Urinary bladder (tissue), 4 donors: ENCODE data around the gene RNF111. TPM values are rescaled to one million over a fixed set of nuclear protein-coding genes. Genes with fewer than 3 reads are reported as not detected.

ENCODE experiments used
- DNase-seq: peaks from one replicate; pipeline ENCODE4 v3.0.0-alpha.2; 2015; ENCODE audit errors: extremely low spot score
- H3K27ac ChIP-seq: one replicate; pipeline ENCODE4 v1.5.1; 2013; ENCODE audit warnings: low read depth, mild to moderate bottlenecking, moderate library complexity
- H3K36me3 ChIP-seq: one replicate; pipeline ENCODE4 v1.6.1; 2013; ENCODE audit warnings: mild to moderate bottlenecking, moderate library complexity; ENCODE audit not compliant: insufficient read depth
- H3K4me1 ChIP-seq: one replicate; pipeline ENCODE4 v1.6.1; 2013; ENCODE audit warnings: mild to moderate bottlenecking, moderate library complexity; ENCODE audit not compliant: insufficient read depth
- H3K4me3 ChIP-seq: one replicate; pipeline ENCODE4 v1.5.1; 2013; ENCODE audit warnings: low read depth, low read length
- WGBS: extraction: QIAGEN DNeasy Blood & Tissue Kit; methylation state at CpG from one replicate; pipeline ENCODE4 v1.1.7; 2013; 5-methylcytosine and 5-hydroxymethylcytosine counted together
- polyA plus RNA-seq: library from polyadenylated mRNA; stranded (reverse); fragments of 200-250 nt; gene quantifications from one replicate; pipeline ENCODE4 v1.2.3, GENCODE V29; 2013
- total RNA-seq: library from RNA; depleted of rRNA; stranded (reverse); fragments of >200 nt; gene quantifications from one replicate; pipeline ENCODE4 v1.2.3, GENCODE V29; 2014
- donor health status: healthy with polysubstance abuse.
- donor health status: healthy.

RNF111 gene
- total and polyA plus RNA-seq, 2 donors = 11.3 to 38.3 TPM

DNA sequence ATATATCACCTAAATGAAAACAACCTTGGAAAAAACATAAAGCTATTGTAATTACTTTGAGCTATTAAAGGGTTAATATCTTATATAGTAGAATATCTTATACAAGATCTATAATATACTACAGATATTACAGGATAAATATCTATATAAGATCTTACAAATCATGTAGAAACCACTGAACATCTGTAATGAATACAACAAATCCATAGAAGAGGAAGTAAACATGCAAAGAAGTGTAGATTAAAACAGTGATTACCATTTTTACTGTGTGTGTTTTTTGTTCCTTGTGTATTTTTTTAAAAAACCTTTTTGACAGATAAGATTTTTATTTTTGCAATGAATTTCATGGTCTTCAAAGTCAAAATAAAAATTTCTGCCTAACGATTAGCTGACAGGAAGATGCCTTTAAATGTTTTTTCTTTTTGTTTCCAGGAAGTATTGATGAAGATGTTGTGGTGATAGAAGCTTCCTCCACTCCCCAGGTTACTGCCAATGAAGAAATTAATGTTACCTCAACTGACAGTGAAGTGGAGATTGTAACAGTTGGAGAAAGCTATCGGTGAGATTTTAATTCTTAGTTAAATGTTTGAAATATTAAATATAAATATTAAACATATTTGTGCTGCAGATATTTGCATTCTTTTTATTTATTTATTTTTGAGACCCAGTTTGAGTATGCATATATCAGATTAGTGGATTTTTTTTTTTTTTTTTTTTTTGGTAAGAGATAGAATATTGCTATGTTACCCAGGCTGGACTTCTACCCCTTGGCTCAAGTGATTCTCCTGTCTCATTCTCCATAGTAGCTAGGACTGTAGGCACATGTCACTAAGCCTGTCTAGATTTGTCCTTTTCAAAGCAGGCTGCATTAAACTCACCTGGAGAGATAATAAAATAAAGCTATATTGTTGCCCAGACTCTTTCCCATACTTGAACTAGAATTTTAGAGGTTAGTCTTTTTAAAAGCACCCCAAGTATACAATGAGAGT is 64.7 kb downstream of the RNF111 start:
- H3K36me3 ChIP-seq = peaks cover 3% of the 10 kb centered on the region
- WGBS = 73% methylated on average over 2 of the region's 2 CpGs
- no peak overlapping the region for H3K27ac ChIP-seq

DNA sequence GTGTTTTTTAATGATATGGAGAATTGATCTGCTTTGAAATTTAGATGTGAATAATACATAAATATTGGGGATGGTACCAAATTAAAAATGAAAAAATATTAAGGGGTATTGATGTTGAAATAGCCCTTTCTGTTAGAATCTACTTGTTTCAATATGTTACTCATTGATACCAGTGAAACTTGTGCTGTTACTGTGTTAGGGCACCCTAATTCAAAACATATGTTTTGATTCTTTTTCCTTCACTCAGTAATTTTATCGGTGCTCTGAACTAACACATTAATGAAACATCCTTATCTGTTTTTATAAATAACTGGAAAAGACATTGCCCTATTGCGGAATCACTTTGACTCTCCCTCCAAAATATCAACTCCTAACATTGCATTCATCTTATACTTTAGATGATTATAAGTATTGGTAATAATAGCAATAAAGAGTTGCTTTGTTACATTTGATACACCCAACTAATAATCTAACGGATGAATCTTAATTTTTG is 65.5 kb downstream of the RNF111 start:
- Histone ChIP-seq H3K4me3 (no peak overlapping the region), H3K36me3 (peaks cover 3% of the 10 kb centered on the region), H3K4me1 (no peaks in the 10 kb centered on the region), H3K27ac (no peak overlapping the region)
- DNase-seq = no peak
- 67% methylated on average over 3 of the region's 3 CpGs for WGBS

More for the DNA sequence above, 64.7 kb downstream of the RNF111 start:
- no peaks in the 10 kb centered on the region for H3K4me1 ChIP-seq
- no peak overlapping the region for H3K4me3 ChIP-seq
- DNase-seq = no peak

DNA sequence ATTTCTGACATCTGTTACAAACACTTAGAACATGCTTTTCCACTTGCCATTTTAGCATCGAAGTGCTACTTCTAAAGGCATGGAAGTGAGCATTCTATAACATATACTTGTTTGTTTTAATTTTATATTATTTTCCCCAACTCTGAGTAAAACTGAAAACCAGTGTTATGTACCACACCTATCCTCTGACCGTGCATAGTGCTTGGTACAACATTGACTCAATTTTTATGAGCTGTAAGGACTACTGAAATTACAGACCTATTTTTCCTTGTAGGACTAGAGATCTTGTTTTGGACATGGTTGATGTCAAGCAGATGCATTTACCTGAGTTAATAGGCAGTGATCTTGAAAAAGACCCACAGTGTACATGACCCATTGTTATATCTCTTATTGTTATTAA is 66.0 kb downstream of the RNF111 start:
- H3K27ac ChIP-seq = no peak overlapping the region
- no peaks in the 10 kb centered on the region for H3K4me1 ChIP-seq
- 97% methylated on average over 2 of the region's 2 CpGs for WGBS
- no peak for DNase-seq
- no peak overlapping the region for H3K4me3 ChIP-seq
- H3K36me3 ChIP-seq = peaks cover 3% of the 10 kb centered on the region

- H3K36me3 ChIP-seq = peaks cover 7% of the 10 kb centered on the region
- no peak overlapping the region for H3K4me3 ChIP-seq
- H3K27ac ChIP-seq = no peak overlapping the region
- no peaks in the 10 kb centered on the region for H3K4me1 ChIP-seq
- DNase-seq = no peak
- WGBS = 98% methylated on average over 2 of the region's 2 CpGs
These were observed 71.7 kb downstream of the RNF111 start for GRCh38 chr15:59059076-59059597.

DNA sequence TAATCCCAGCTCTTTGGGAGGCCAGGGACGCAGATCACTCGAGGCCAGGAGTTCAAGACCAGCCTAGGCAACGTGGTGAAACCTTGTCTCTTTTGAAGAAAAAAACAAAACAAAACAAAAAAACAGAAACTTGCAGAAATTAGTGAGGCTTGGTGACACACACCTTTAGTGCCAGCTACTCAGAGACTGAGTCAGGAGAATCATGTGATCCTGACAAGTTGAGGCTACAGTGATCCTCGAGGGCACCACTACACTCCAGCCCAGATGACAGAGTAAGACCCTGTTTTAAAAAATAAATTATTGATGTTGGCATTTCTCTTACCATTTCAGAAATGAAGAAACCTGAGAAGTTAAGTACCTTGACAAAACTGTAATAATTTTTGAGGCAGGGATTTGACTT is 72.9 kb downstream of the RNF111 start:
- WGBS = 94% methylated on average over 4 of the region's 4 CpGs
- no peak for DNase-seq
- Histone ChIP-seq H3K27ac (no peak overlapping the region), H3K4me3 (no peak overlapping the region), H3K36me3 (peaks cover 7% of the 10 kb centered on the region), H3K4me1 (no peaks in the 10 kb centered on the region)

- Histone ChIP-seq H3K4me3 (no peak overlapping the region), H3K27ac (no peak overlapping the region), H3K36me3 (peaks cover 12% of the 10 kb centered on the region), H3K4me1 (no peaks in the 10 kb centered on the region)
- DNase-seq = no peak
- 81% methylated on average over 4 of the region's 4 CpGs for WGBS
These were observed 75.6 kb downstream of the RNF111 start for GRCh38 chr15:59063042-59063441.

- 77% methylated on average over 1 of the region's 1 CpG for WGBS
- DNase-seq = no peak
- Histone ChIP-seq H3K36me3 (peaks cover 5% of the 10 kb centered on the region), H3K4me3 (no peak overlapping the region), H3K4me1 (no peaks in the 10 kb centered on the region), H3K27ac (no peak overlapping the region)
These were observed 82.0 kb downstream of the RNF111 start for GRCh38 chr15:59069430-59069829.

- 91% methylated on average over 1 of the region's 1 CpG for WGBS
- Histone ChIP-seq H3K27ac (no peak overlapping the region), H3K4me3 (no peak overlapping the region), H3K4me1 (no peaks in the 10 kb centered on the region), H3K36me3 (no peaks in the 10 kb centered on the region)
- DNase-seq = no peak
These were observed 87.1 kb downstream of the RNF111 start for GRCh38 chr15:59074607-59075006.

GRCh38 chr15:59087731-59088130 is 100.3 kb downstream of the RNF111 start:
- Histone ChIP-seq H3K4me3 (no peak overlapping the region), H3K36me3 (peaks cover 7% of the 10 kb centered on the region), H3K4me1 (no peaks in the 10 kb centered on the region), H3K27ac (no peak overlapping the region)
- WGBS = 93% methylated on average over 2 of the region's 2 CpGs
- no peak for DNase-seq

GRCh38 chr15:59094077-59094476 is 106.6 kb downstream of the RNF111 start:
- 96% methylated on average over 1 of the region's 1 CpG for WGBS
- no peaks in the 10 kb centered on the region for H3K4me1 ChIP-seq
- peaks cover 2% of the 10 kb centered on the region for H3K36me3 ChIP-seq

DNA sequence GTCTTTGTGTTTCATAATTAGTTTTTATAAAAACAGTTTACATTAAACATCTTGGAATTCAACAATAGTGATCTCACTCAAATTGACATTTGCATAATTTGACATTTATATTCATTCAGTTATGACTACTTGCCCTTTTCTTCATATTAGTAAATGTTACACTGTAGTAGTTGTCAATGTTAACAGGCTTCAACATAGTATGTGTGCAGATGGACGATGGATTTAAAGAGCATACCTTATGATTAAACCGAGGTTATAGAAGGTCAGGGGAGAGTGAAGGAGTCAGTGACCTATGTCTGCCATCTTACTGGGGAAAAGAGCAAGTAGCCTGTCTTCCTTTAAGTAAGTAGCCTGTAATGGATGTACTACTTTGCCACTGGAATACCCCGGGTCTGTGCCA is 109.0 kb downstream of the RNF111 start:
- H3K4me1 ChIP-seq = no peaks in the 10 kb centered on the region
- no peak overlapping the region for H3K4me3 ChIP-seq
- 91% methylated on average over 3 of the region's 3 CpGs for WGBS
- peaks cover 2% of the 10 kb centered on the region for H3K36me3 ChIP-seq
- no peak for DNase-seq
- no peak overlapping the region for H3K27ac ChIP-seq

More at GRCh38 chr15:59094077-59094476, 106.6 kb downstream of the RNF111 start:
- no peak for DNase-seq
- Histone ChIP-seq H3K4me3 (no peak overlapping the region), H3K27ac (no peak overlapping the region)

GRCh38 chr15:59099162-59099685 is 111.8 kb downstream of the RNF111 start:
- WGBS = 50% methylated on average over 2 of the region's 2 CpGs
- H3K36me3 ChIP-seq = no peaks in the 10 kb centered on the region
- no peak overlapping the region for H3K4me3 ChIP-seq
- H3K27ac ChIP-seq = no peak overlapping the region
- H3K4me1 ChIP-seq = no peaks in the 10 kb centered on the region
- DNase-seq = no peak

DNA sequence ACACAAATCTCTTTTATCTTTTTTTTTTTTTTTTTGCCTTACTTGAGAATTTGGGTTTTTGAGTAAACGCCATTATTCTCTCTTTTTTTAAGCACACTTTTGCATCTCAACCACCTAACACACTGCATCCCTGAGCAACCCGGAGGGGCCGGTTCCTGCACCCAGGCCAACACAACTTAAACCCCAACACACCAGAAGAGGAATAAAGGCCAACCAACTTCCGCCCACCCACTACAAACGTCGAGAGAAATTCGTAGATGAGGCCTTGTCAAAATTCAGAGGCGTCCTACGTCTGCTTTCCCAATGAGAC is 117.1 kb downstream of the RNF111 start:
- DNase-seq = no peak
- WGBS = 1% methylated on average over 9 of the region's 9 CpGs
- no peak overlapping the region for H3K27ac ChIP-seq

More for the DNA sequence above, 117.1 kb downstream of the RNF111 start:
- Histone ChIP-seq H3K36me3 (no peaks in the 10 kb centered on the region), H3K4me3 (peak overlapping the region; percentile 42), H3K4me1 (no peaks in the 10 kb centered on the region)
